HG03521 (cell line): Measurements from ENCODE around the gene LEPROT.

Experiments
- ATAC-seq: cut with Tn5 transposase; IDR thresholded peaks from one replicate; pipeline ENCODE4 v1.9.1; 2021; ENCODE audit warnings: mild to moderate bottlenecking, moderate library complexity; ENCODE audit not compliant: unreplicated experiment

Gene LEPROT

GRCh38 chr1:65471861-65472332 is 51.4 kb downstream of the LEPROT start:
- ATAC-seq = no peak

- ATAC-seq = no peak
Measured at GRCh38 chr1:65476327-65476726, 55.9 kb downstream of the LEPROT start.

DNA sequence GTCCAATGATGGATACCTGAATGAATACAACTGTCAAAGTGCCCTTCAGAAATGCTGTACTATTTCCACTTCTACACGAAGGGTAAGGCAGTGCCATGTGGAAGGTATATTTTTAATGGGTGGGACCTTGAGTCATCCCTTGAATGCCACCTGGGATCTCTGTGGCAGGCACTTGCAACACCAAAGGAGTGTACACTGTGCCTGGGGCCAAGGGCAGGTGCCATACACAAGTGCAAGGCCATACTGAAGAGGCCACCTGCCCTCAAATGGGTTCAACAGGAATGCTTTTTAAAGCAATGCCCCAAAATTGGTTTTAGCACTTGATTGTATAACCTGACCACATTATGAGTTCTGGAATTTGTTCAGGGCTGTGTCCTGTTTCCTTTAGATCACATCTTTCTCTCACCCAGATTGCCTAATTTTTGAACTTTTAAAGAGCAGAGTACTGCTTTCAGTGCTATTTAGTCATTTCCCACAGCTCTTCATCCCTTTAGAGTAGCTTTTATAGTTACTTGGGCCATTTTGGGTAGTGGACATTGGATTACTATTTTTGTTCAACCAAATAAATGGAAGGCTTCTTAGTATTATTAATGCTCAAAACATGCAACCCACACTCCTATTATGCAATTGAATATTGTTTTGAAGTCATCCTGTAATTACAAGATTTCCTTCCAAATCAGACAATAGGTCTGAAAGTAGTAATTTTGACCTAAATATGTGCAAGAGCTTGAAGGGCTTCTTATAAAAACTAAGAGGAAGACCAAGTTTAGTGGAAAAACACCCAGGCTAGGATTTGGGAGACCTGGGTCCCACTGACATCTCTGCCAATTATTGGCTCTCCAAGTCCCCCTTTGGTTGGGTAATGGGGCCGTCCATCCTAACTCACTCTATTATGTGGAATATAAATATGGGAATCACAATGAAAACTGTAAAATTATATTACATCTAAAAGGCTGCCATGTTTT is 57.2 kb downstream of the LEPROT start:
- no peak for ATAC-seq

DNA sequence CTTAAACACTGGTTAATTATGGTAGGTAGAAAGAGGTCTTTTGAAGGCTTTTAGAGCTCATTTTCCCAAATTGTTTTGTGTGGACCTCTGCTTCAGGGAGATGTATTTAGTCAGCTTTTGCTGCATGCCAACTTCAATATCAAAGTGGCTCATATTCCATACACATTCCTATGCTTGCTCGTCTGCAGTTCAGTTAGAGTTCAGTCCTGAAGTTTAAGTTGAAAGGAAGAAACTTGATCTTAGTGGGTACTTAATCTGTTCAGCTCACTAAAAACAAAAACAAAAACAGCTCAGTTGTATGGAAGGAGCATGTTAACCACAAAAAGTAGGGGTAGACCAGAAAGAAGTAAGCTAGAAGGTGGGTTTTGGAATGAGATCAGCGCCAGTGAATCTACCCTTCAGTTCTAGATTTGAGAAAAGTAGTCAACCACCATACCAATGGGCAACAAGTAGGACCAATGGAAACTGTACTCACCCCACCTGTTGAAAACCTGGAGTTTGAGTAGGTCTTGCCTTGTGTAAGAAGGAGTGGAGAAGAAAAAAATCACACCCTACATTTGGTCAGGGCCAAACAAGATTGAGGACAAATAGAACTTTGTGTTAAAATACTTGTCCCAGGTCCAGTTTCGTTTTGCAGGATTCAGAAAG is 58.0 kb downstream of the LEPROT start:
- no peak for ATAC-seq

DNA sequence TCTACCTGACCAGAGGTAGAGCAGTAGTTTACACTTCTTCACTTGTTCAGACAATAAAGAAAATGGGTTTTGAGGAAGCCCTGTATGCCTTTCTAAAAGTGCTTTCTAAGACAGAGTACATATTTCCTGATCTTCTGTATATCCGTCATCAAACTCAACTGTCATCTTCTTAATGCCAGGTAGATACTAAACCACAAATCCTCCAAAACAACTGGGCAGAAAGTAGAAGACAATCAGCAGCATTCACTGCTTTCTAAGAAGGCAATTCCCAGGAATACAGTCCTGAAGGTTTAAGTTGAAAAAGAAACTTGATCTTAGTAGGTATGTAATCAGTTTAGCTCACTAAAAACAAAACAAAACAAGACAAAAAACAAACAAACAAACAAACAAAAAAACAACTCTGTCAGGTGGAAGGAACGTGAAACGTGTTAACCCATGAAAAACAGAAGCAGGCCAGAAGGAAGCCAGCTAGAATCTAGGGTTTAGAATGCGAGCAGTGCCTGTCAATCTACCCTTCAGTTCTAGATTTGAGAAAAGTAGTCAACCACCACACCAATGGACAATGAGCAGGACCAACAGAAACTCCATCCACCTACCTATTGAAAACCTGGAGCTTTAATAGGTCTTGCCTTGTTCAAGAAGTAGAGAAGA is 59.2 kb downstream of the LEPROT start:
- ATAC-seq = no peak

GRCh38 chr1:65480684-65481405 is 60.4 kb downstream of the LEPROT start:
- ATAC-seq = no peak

- no peak for ATAC-seq
Measured at GRCh38 chr1:65483993-65484754, 63.7 kb downstream of the LEPROT start.
